ENCODE data around the gene ATP1A4. TPM values are rescaled to one million over a fixed set of nuclear protein-coding genes. Genes with fewer than 3 reads are reported as not detected.

The ATP1A4 gene
- total and polyA plus RNA-seq, 4 donors, result not detected

DNA sequence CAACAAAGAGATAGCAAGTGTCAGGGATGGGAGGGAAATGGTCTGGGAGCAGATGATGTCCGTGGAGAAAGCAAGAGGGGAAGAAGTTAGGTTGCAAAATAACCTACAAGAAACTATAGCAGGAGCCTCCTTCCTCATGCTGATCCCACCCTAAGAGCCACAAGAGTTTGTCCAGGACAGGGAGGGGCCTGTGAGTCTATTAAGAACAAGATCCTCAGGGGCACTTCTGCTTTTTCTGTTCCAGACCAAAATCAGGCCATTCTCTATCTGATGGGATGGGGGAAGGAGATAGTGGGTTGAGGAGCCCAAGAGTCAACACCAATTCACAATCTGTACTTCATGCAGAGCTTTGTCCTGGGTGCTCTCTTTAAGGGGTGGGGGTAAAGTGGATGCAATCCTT is 7.7 kb upstream of the ATP1A4 start (continued):
- TF ChIP-seq, protein P1, sequence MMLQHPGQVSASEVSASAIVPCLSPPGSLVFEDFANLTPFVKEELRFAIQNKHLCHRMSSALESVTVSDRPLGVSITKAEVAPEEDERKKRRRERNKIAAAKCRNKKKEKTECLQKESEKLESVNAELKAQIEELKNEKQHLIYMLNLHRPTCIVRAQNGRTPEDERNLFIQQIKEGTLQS (IDR thresholded peaks at IDR 0.05), result no peak
- TF ChIP-seq YY1 (IDR thresholded peaks at IDR 0.05), result no peak
- no peak for TF ChIP-seq FOXA1 (IDR thresholded peaks at IDR 0.05)

DNA sequence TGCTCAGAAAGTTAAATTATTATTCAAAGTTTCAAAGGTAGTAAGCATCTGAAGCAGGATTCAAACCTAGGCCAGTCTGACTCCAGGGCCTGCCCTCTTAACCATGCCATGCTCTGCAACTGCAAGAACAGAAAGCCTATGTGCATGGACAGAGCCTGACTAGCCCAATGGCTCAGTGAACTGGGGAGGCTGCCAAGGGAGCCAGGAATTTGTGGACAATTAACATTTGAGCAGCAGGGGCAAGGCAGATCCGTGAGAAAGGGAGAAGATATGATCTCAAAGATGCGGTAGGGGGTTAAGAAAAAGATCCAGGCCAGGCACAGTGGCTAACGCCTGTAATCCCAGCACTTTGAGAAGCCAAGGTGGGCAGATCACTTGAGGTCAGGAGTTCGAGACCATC is 6.5 kb upstream of the ATP1A4 start:
- Histone ChIP-seq H3K4me3 (ENCODE audit: low read depth in 1 of 3, low read length in 3 of 3) (no peak overlapping the region), H3K27me3 (ENCODE audit: control insufficient read depth in 4 of 4, insufficient read depth in 4 of 4, low read length in 3 of 4) (no peaks in the 10 kb centered on the region), H3K9ac (ENCODE audit: low read depth in 1 of 2, low read length in 2 of 2) (no peak overlapping the region), H3K9me3 (ENCODE audit: control insufficient read depth in 4 of 4, low read length in 3 of 4) (no peaks in the 10 kb centered on the region), H3K4me1 (ENCODE audit: control insufficient read depth in 4 of 4, insufficient read depth in 4 of 4, low read length in 3 of 4) (no peaks in the 10 kb centered on the region), H3K36me3 (ENCODE audit: control insufficient read depth in 4 of 4, insufficient read depth in 3 of 4, low read depth in 1 of 4, low read length in 3 of 4) (no peaks in the 10 kb centered on the region), H3K27ac (ENCODE audit: low read depth in 1 of 2, low read length in 2 of 2) (no peak overlapping the region)
- 86% methylated on average over 4 of the region's 4 CpGs for WGBS
- TF ChIP-seq HNF4G (IDR thresholded peaks at IDR 0.05), result no peak
- TF ChIP-seq, protein P2, sequence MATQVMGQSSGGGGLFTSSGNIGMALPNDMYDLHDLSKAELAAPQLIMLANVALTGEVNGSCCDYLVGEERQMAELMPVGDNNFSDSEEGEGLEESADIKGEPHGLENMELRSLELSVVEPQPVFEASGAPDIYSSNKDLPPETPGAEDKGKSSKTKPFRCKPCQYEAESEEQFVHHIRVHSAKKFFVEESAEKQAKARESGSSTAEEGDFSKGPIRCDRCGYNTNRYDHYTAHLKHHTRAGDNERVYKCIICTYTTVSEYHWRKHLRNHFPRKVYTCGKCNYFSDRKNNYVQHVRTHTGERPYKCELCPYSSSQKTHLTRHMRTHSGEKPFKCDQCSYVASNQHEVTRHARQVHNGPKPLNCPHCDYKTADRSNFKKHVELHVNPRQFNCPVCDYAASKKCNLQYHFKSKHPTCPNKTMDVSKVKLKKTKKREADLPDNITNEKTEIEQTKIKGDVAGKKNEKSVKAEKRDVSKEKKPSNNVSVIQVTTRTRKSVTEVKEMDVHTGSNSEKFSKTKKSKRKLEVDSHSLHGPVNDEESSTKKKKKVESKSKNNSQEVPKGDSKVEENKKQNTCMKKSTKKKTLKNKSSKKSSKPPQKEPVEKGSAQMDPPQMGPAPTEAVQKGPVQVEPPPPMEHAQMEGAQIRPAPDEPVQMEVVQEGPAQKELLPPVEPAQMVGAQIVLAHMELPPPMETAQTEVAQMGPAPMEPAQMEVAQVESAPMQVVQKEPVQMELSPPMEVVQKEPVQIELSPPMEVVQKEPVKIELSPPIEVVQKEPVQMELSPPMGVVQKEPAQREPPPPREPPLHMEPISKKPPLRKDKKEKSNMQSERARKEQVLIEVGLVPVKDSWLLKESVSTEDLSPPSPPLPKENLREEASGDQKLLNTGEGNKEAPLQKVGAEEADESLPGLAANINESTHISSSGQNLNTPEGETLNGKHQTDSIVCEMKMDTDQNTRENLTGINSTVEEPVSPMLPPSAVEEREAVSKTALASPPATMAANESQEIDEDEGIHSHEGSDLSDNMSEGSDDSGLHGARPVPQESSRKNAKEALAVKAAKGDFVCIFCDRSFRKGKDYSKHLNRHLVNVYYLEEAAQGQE (IDR thresholded peaks at IDR 0.05), result no peak
- TF ChIP-seq RXRA (IDR thresholded peaks at IDR 0.05), result no peak
- TF ChIP-seq FOXA1 (IDR thresholded peaks at IDR 0.05), result no peak
- TF ChIP-seq HNF4A (conservative IDR thresholded peaks at IDR 0.05), result no peak
- TF ChIP-seq SP1 (IDR thresholded peaks at IDR 0.05), result no peak
- no peak for TF ChIP-seq JUND (IDR thresholded peaks at IDR 0.05)
- TF ChIP-seq, protein P1 (IDR thresholded peaks at IDR 0.05), result no peak
- TF ChIP-seq, protein P3, sequence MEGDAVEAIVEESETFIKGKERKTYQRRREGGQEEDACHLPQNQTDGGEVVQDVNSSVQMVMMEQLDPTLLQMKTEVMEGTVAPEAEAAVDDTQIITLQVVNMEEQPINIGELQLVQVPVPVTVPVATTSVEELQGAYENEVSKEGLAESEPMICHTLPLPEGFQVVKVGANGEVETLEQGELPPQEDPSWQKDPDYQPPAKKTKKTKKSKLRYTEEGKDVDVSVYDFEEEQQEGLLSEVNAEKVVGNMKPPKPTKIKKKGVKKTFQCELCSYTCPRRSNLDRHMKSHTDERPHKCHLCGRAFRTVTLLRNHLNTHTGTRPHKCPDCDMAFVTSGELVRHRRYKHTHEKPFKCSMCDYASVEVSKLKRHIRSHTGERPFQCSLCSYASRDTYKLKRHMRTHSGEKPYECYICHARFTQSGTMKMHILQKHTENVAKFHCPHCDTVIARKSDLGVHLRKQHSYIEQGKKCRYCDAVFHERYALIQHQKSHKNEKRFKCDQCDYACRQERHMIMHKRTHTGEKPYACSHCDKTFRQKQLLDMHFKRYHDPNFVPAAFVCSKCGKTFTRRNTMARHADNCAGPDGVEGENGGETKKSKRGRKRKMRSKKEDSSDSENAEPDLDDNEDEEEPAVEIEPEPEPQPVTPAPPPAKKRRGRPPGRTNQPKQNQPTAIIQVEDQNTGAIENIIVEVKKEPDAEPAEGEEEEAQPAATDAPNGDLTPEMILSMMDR (IDR thresholded peaks at IDR 0.05; ENCODE audit: low read depth, low read length, missing input control), result no peak
- TF ChIP-seq YY1 (IDR thresholded peaks at IDR 0.05), result no peak
- TF ChIP-seq, protein P4, sequence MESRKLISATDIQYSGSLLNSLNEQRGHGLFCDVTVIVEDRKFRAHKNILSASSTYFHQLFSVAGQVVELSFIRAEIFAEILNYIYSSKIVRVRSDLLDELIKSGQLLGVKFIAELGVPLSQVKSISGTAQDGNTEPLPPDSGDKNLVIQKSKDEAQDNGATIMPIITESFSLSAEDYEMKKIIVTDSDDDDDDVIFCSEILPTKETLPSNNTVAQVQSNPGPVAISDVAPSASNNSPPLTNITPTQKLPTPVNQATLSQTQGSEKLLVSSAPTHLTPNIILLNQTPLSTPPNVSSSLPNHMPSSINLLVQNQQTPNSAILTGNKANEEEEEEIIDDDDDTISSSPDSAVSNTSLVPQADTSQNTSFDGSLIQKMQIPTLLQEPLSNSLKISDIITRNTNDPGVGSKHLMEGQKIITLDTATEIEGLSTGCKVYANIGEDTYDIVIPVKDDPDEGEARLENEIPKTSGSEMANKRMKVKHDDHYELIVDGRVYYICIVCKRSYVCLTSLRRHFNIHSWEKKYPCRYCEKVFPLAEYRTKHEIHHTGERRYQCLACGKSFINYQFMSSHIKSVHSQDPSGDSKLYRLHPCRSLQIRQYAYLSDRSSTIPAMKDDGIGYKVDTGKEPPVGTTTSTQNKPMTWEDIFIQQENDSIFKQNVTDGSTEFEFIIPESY (IDR thresholded peaks at IDR 0.05), result no peak
- no peak for TF ChIP-seq RAD21 (IDR thresholded peaks at IDR 0.05)
- TF ChIP-seq EGR1 (IDR thresholded peaks at IDR 0.05; ENCODE audit: low read depth in 2 of 2), result no peak
- no peak for TF ChIP-seq FOXA2 (IDR thresholded peaks at IDR 0.05)
- no peak for TF ChIP-seq GABPA (IDR thresholded peaks at IDR 0.05 in 1 of 2, conservative IDR thresholded peaks at IDR 0.05 in 1 of 2)
- TF ChIP-seq, protein P5, sequence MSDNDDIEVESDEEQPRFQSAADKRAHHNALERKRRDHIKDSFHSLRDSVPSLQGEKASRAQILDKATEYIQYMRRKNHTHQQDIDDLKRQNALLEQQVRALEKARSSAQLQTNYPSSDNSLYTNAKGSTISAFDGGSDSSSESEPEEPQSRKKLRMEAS (IDR thresholded peaks at IDR 0.05), result no peak
- DNase-seq (ENCODE audit: low spot score), result no peak
